BJ (cell line): Measurements from ENCODE around the gene POC1B. TPM values are rescaled to one million over a fixed set of nuclear protein-coding genes. Genes with fewer than 3 reads are reported as not detected.

Source experiments
- CTCF ChIA-PET: fragments of 350-600 bp; formaldehyde crosslinking; extraction: SDS; loops from one replicate; lab custom pipeline; 2021; ENCODE audit warnings: antibody characterized with exemption, inconsistent platforms; lab: Yijun Ruan, JAX
- POLR2A ChIA-PET: fragments of 300-600 bp; sonication (Branson Sonifier 250); formaldehyde crosslinking; extraction: SDS; loops from one replicate; lab custom pipeline; 2021; ENCODE audit warnings: antibody characterized with exemption; lab: Charles Lee
- DNase-seq: peaks from one replicate; pipeline ENCODE4 v3.0.0-alpha.2; 2011; ENCODE audit warnings: low read depth
- H3K27me3 ChIP-seq: 2 replicates; pipeline ENCODE4 v1.6.0; 2011; ENCODE audit warnings: low read length; ENCODE audit not compliant: control insufficient read depth, insufficient read depth
- H3K36me3 ChIP-seq: 2 replicates; pipeline ENCODE4 v1.5.1; 2011; ENCODE audit warnings: low read length; ENCODE audit not compliant: control insufficient read depth, insufficient read depth
- H3K4me3 ChIP-seq: 2 replicates; pipeline ENCODE4 v1.5.1; 2011; ENCODE audit warnings: low read depth, mild to moderate bottlenecking, control low read depth, low read length
- polyA plus RNA-seq: library from polyadenylated mRNA; depleted of rRNA; stranded (reverse); fragments of >200 nt; gene quantifications from 2 replicates; pipeline ENCODE4 v1.2.3, GENCODE V29; 2011
- TF ChIP-seq, protein P1 (sequence below): IDR thresholded peaks from 2 replicates; pipeline ENCODE4 v1.5.1; 2011; ENCODE audit warnings: low read depth, mild to moderate bottlenecking, control low read depth, inconsistent platforms, low read length, moderate library complexity; ENCODE audit not compliant: insufficient read depth

POC1B gene
- polyA plus RNA-seq, 1 experiment = 6.7 TPM

DNA sequence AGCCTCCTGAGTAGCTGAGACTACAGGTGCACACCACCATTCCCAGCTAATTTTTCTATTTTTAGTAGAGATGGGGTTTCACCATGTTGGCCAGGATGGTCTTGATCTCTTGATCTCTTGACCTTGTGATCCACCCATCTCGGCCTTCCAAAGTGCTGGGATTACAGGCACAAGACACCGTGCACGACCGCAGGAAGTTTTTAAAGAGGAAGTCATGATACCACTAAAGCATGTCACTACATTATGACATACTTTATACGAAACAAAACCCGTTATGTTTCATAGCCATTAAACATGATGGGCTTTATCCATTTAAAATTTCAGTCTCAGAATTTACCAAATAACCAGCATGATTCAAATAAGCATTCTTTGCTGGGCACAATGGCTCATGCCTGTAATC, 89.8 kb downstream of the POC1B start:
- TF ChIP-seq, protein P1, sequence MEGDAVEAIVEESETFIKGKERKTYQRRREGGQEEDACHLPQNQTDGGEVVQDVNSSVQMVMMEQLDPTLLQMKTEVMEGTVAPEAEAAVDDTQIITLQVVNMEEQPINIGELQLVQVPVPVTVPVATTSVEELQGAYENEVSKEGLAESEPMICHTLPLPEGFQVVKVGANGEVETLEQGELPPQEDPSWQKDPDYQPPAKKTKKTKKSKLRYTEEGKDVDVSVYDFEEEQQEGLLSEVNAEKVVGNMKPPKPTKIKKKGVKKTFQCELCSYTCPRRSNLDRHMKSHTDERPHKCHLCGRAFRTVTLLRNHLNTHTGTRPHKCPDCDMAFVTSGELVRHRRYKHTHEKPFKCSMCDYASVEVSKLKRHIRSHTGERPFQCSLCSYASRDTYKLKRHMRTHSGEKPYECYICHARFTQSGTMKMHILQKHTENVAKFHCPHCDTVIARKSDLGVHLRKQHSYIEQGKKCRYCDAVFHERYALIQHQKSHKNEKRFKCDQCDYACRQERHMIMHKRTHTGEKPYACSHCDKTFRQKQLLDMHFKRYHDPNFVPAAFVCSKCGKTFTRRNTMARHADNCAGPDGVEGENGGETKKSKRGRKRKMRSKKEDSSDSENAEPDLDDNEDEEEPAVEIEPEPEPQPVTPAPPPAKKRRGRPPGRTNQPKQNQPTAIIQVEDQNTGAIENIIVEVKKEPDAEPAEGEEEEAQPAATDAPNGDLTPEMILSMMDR = no peak
- H3K36me3 ChIP-seq = no peaks in the 10 kb centered on the region
- CTCF ChIA-PET = no interaction called here

GRCh38 chr12:89433634-89434033, 92.2 kb downstream of the POC1B start:
- Histone ChIP-seq H3K36me3 (no peaks in the 10 kb centered on the region), H3K4me3 (no peak overlapping the region), H3K27me3 (no peaks in the 10 kb centered on the region)
- DNase-seq = no peak
- ChIA-PET POLR2A (interaction anchor here (0.7 kb wide), 1 partner anchor 15 kb away, joined by 3 read pairs; no protein-coding TSS in a partner anchor), CTCF (interaction anchor here (0.7 kb wide), 1 partner anchor 14 kb away, joined by 3 read pairs; no protein-coding TSS in a partner anchor)
- TF ChIP-seq, protein P1 = no peak

More for the DNA sequence above, 89.8 kb downstream of the POC1B start:
- H3K27me3 ChIP-seq = no peaks in the 10 kb centered on the region
- POLR2A ChIA-PET = no interaction called here
- no peak for DNase-seq
- no peak overlapping the region for H3K4me3 ChIP-seq

- TF ChIP-seq, protein P1 = no peak
- POLR2A ChIA-PET = no interaction called here
- CTCF ChIA-PET = interaction anchor here (1.9 kb wide), 1 partner anchor 13 kb away, joined by 8 read pairs; no protein-coding TSS in a partner anchor
- DNase-seq = no peak
- Histone ChIP-seq H3K36me3 (no peaks in the 10 kb centered on the region), H3K27me3 (no peaks in the 10 kb centered on the region), H3K4me3 (no peak overlapping the region)
Observed at GRCh38 chr12:89432396-89432795, 93.5 kb downstream of the POC1B start.

DNA sequence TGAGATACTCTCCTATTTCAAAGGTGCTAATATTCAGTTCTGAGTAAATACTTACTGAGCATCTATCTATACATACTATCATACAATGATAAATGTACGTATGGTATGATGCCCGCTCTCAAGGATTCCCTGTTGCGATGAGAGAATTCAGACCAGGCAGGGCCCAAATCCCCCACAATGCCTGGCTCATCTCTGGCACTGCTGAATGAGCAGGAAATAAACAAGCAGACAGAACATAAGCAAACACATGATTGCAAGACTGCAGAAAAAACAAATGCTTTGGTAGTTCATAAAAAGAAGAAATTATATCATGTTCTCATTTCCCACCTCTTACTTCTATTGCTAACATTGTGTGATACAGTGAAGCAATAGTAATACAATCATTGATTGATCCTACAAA, 96.3 kb downstream of the POC1B start:
- CTCF ChIA-PET = no interaction called here
- no peak for DNase-seq
- Histone ChIP-seq H3K4me3 (no peak overlapping the region), H3K36me3 (no peaks in the 10 kb centered on the region), H3K27me3 (no peaks in the 10 kb centered on the region)
- POLR2A ChIA-PET = no interaction called here
- TF ChIP-seq, protein P1 = no peak

- Histone ChIP-seq H3K36me3 (no peaks in the 10 kb centered on the region), H3K4me3 (no peak overlapping the region), H3K27me3 (no peaks in the 10 kb centered on the region)
- no peak for DNase-seq
- CTCF ChIA-PET = interaction anchor here (0.8 to 1.3 kb wide), 2 partner anchors 44 to 69 kb away, joined by 5 to 6 read pairs; no protein-coding TSS in a partner anchor
- TF ChIP-seq, protein P1 = no peak
- POLR2A ChIA-PET = no interaction called here
Observed at GRCh38 chr12:89427508-89428156, 98.2 kb downstream of the POC1B start.
